ENCODE results near the gene EARS2.
"Not testable (repeated sequence)": the region's sequence is repeated elsewhere in the genome, so short reads cannot be mapped to it uniquely, and the experiment has no call there.

DNA sequence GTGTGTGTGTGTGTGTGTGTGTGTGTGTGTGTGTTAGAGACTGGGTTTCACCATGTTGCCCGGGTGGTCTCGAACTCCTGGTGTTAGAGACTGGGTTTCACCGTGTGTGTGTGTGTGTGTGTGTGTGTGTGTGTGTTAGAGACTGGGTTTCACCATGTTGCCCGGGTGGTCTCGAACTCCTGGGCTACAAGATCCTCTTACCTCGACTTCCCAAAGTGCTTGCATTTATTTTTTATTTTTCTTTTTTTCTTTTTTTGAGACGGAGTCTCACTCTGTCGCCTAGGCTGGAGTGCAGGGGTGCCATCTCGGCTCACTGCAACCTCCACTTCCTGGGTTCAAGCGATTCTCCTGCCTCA lies 46.3 kb downstream of the EARS2 start:
- not testable (repeated sequence) for TF ChIP-seq POLR2AphosphoS5, POLR2A (IDR thresholded peaks at IDR 0.05; ENCODE audit: low read depth, low read length)
